CD4-positive, alpha-beta T cell treated with Interleukin-15 for 4 hours (primary cell): ENCODE data around the gene SESTD1.

Source experiments
- DNase-seq: peaks from one replicate; pipeline ENCODE4 v3.0.0-alpha.2; 2020; ENCODE audit warnings: low spot score

SESTD1 gene, protein sequence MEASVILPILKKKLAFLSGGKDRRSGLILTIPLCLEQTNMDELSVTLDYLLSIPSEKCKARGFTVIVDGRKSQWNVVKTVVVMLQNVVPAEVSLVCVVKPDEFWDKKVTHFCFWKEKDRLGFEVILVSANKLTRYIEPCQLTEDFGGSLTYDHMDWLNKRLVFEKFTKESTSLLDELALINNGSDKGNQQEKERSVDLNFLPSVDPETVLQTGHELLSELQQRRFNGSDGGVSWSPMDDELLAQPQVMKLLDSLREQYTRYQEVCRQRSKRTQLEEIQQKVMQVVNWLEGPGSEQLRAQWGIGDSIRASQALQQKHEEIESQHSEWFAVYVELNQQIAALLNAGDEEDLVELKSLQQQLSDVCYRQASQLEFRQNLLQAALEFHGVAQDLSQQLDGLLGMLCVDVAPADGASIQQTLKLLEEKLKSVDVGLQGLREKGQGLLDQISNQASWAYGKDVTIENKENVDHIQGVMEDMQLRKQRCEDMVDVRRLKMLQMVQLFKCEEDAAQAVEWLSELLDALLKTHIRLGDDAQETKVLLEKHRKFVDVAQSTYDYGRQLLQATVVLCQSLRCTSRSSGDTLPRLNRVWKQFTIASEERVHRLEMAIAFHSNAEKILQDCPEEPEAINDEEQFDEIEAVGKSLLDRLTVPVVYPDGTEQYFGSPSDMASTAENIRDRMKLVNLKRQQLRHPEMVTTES

GRCh38 chr2:179264368-179265081 is at the start of gene SESTD1:
SESTD1 (minus strand) TSS chr2:179264832; CDS start chr2:179191841, 72,991 bp downstream.
- DNase-seq = peak; percentile 26

- no peak for DNase-seq
Measured at GRCh38 chr2:179313057-179313456, 48.4 kb upstream of the SESTD1 start.

DNA sequence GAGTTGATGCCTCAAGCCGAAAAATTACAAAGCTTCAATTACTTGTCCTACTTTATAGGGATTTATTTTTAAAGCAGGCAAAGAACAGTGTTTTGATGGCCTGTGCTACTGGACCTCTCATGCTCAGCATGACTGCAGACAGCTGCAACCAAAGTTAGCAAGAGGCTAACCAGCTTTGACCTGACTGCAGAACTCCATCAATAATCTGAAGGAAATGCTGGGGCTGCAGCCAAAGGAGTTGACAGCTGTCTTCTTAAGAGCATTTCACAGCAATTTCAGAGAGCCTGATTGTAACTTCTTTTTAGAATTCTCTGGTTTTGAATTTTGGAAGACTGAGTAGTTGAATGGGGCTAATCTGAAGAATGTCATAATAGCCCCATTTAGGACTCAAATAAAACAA is 46.5 kb upstream of the SESTD1 start:
- DNase-seq = no peak

- DNase-seq = no peak
Measured at GRCh38 chr2:179307616-179308371, 43.2 kb upstream of the SESTD1 start.

GRCh38 chr2:179305125-179305524 is 40.5 kb upstream of the SESTD1 start:
- no peak for DNase-seq

DNA sequence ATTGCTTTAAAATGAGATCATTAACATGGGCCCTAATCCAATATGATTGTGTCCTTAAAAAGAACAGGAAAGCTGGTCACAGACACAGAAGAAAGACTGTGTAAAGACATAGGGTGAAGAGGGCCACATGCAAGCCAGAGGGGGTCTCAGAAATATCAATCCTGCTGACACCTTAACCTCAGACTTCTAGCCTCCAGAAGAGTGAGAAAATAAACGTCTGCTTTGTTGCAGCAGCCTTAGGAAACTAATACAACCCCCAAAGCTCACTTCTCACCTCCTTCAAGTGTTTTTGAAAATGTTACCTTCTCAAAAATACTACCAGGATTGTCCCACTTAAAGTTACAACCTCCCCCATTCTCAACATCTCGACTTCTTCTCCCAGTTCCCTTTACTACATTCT is 39.8 kb upstream of the SESTD1 start:
- no peak for DNase-seq

GRCh38 chr2:179302764-179303571 is 38.3 kb upstream of the SESTD1 start:
- no peak for DNase-seq

- no peak for DNase-seq
Measured at GRCh38 chr2:179302149-179302548, 37.5 kb upstream of the SESTD1 start.

GRCh38 chr2:179298666-179299065 is 34.0 kb upstream of the SESTD1 start:
- DNase-seq = no peak

GRCh38 chr2:179297927-179298326 is 33.3 kb upstream of the SESTD1 start:
- no peak for DNase-seq

GRCh38 chr2:179290329-179290728 is 25.7 kb upstream of the SESTD1 start:
- DNase-seq = no peak

DNA sequence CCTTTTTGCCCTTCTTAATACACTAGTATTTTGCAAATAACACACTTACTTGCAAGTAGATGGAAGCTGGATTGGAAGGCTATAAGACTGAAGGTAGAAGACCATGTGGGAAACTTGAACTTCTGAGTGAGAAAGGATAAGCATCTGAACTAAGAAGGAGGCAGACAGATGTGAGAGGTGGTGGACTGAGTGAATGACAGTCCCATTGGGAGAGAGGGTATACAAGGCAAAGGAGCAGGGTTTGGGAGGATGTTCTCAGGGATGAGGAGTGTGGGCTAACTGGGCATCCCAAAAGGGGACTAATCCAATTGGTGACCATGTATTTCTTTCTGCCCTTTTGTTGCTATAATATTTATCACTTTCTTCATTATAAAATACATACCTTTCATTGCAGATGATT is 20.4 kb upstream of the SESTD1 start:
- no peak for DNase-seq

DNA sequence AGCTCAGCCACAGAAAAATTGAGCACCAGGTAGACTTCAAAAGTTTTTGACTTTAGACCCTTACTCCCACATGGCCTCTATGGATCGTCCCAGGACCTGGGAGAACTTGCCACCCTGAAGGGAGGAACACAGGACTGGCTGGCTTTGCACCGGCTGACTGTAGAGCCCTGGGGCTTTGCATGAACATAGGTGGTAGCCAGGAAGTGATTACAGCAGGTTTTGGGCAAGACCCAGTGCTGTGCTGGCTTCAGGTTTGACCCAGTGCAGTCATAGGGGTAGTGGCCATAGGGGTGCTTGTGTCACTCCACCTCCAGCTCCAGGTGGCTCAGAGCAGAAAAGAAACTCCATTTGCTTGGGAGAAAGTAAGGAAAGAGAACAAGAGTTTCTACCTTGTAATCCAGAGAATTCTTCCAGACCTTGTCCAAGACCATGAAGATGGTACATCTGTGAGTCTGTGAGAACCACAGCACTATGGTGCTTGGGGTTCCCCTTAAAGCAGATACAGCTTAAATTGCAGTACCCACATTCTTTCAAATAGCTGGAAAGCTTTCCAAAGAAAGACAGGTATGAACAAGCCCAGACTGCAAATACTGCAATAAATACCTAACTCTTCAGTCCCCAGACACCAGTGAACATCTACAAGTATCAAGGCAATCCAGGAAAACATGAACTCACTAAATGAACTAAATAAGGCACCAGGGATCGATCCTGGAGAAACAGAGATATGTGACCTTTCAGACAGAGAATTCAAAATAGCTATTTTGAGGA is 13.0 kb upstream of the SESTD1 start:
- no peak for DNase-seq

DNA sequence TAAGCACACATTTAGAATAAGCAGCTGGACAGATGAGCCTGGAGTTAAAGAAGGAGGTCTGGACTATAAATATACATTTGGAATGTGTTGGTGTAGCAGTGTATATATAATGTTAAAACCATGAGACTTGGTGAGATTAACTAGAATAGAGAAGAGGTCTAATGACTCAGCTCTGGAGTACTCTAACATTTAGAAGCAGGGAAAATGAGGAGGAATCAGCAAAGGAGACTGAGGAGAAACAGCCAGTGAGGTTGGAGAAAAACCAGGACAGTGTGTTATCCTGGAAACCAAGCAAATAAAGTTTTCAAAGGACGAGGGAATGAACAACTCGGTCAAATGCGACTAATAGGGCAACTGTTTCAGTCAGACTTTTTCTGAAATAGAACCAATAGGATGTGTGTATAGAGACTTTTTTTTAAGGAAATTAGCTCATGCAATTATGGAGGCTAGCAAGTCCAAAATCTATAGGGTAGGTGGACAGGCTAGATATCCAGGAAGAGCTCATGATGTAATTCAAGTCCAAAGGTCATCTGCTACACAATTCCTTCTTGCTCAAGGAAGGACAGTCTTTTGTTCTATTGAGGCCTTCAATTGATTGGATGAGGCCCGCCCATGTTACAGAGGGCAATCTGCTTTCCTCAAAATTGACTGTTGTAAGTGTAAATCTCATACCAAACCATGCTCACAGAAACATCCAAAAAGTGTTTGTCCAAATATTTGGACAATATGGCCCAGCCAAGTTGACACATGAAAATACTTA is 10.8 kb upstream of the SESTD1 start:
- DNase-seq = no peak

DNA sequence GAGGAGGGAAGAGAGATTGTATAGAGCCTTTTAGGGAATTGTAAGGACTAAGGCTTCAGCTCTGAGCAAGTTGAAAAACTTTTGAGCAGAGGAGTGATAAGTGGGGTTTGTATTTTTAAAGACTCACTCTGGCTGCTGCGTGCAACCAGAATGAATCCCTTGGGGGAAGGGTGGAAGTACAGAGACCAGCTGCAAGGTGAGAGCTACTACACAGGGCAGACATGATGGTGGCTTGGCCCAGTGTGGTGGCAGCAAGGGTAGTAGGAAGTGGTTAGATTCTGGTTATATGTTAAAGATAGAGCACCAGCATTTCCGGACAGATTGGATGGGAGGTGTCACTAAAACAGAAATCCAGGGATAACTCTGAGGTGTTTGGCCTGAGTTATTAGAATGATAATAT is 10.1 kb upstream of the SESTD1 start:
- DNase-seq = no peak

DNA sequence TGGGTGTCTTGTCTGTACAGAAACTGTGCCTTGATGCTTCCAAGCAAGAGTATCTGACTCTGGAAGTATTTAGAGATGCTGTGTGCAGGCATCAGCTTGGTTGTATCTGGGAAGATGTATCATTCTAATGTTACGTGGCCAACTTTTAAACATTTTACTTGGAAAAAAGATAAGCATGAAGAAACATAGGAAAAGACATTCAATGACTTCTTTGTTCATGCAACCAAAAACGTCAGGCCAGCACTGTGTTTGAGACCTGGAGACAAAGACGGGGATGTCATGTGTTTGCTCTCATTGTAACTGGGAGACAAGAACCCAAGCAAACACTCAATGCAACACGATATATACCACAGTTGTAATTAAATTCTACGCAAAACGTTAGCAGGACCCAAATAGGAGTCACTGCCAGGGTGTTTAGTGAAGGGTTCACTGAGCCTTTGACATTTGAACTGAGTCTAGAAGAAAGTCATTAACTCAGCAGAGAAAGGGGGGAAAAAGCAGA is 8.9 kb upstream of the SESTD1 start:
- no peak for DNase-seq

DNA sequence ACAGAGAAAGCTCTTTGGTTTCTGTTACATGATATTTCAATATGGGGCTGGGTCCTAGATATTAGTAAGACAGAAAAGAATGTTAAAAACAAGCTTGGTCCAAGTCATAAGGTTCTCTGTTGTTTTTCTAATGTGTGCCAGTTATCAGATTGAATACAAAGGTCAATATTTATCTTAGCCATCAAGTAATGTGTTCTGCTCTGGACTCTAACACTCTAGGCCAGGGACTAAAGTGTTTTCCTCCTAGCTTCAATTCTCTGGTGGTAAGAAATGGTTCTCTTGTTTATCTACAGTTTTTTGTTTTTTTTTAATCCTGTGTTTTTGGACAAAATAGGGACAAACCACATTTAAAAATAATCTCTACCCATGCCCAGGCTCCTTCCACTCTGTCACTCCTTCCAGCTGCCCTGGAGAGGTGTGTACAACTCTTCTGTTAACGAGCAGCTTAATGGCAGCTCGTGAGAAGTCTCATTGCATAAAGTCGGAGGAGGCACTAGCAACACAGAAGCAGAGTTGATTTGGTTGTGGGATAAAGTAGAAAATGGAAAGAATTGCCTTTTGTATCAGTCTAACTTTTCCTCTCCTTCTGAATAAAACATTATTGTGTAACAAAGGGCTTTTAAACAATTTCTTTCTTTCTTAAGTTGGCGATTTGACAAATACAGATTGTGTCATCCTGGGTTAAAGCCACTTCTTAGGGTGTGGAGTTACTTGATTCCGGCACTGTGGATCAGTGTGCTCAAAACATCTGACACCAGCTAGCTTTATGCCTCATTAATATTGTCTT is 8.0 kb upstream of the SESTD1 start:
- DNase-seq = no peak

GRCh38 chr2:179270689-179271088 is 6.1 kb upstream of the SESTD1 start:
- no peak for DNase-seq
